Measurements from ENCODE around the gene A2ML1.

DNA sequence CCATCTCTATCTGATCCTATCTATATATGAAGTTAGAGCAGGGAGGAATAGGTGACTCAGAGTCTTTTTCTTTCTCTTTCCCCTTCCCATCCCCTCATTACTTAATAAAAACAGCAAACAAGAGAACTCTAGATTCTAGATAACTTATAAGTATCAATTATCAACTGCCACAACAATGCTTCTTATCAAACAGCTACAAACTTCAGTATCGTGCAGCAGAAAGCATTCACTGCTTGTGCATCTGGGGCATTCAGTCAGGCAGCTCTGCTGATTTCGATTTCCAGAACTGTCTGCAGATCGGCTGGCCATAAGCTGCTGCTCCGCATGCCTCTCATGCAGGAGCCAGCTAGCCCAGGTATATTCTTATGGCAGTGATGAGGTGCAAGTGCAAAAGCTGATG lies 19.4 kb downstream of the A2ML1 start:
- TF ChIP-seq, protein P1, sequence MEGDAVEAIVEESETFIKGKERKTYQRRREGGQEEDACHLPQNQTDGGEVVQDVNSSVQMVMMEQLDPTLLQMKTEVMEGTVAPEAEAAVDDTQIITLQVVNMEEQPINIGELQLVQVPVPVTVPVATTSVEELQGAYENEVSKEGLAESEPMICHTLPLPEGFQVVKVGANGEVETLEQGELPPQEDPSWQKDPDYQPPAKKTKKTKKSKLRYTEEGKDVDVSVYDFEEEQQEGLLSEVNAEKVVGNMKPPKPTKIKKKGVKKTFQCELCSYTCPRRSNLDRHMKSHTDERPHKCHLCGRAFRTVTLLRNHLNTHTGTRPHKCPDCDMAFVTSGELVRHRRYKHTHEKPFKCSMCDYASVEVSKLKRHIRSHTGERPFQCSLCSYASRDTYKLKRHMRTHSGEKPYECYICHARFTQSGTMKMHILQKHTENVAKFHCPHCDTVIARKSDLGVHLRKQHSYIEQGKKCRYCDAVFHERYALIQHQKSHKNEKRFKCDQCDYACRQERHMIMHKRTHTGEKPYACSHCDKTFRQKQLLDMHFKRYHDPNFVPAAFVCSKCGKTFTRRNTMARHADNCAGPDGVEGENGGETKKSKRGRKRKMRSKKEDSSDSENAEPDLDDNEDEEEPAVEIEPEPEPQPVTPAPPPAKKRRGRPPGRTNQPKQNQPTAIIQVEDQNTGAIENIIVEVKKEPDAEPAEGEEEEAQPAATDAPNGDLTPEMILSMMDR (conservative IDR thresholded peaks at IDR 0.05) = no peak
- TF ChIP-seq ZFX (IDR thresholded peaks at IDR 0.05) = no peak

Data from C4-2B (cell line).